ENCODE results near the gene TUBB2A.
A peak's percentile ranks its signal among the peaks of the same experiment; 100 is the strongest.

TUBB2A gene

GRCh38 chr6:3133515-3133914 lies 23.8 kb downstream of the TUBB2A start:
- no peak overlapping the region for H2BK120ac ChIP-seq (ENCODE audit: insufficient read depth, low read length, poor library complexity)
- no CpG with 5 or more reads among the region's 9 CpGs for WGBS (ENCODE audit: extremely low coverage, insufficient coverage, insufficient read length)
- no peak overlapping the region for H3K23ac ChIP-seq (ENCODE audit: low read length)
- H3K36me3 ChIP-seq (ENCODE audit: control insufficient read depth in 1 of 2, insufficient read depth in 2 of 2, low read length in 2 of 2) = peaks cover 39 to 52% of the 10 kb centered on the region in 2 experiments
- no peak overlapping the region for H2AFZ ChIP-seq (ENCODE audit: insufficient read depth, low read length, poor library complexity)
- H4K8ac ChIP-seq (ENCODE audit: low read depth, low read length) = no peak overlapping the region
- no peak for DNase-seq
- no peak overlapping the region for H3K4me2 ChIP-seq (ENCODE audit: low read length)
- no peak overlapping the region for H3K27ac ChIP-seq (ENCODE audit: low read depth, low read length)
- H3K9ac ChIP-seq (ENCODE audit: low read length) = no peak overlapping the region
- no peak overlapping the region for H4K91ac ChIP-seq (ENCODE audit: low read depth, low read length)
- no peaks in the 10 kb centered on the region for H3K79me2 ChIP-seq (ENCODE audit: control insufficient read depth, insufficient read depth, low read length, poor library complexity)
- H2BK5ac ChIP-seq (ENCODE audit: low read depth, low read length, poor library complexity) = no peak overlapping the region
- H4K12ac ChIP-seq (ENCODE audit: low read depth, low read length) = no peak overlapping the region
- H2AK5ac ChIP-seq (ENCODE audit: low read length) = no peak overlapping the region
- no peaks in the 10 kb centered on the region for H3K27me3 ChIP-seq (ENCODE audit: insufficient read depth, low read length)
- peaks cover 3% of the 10 kb centered on the region for H3K9me3 ChIP-seq (ENCODE audit: insufficient read depth, low read depth, low read length)
- no peak overlapping the region for H3K4ac ChIP-seq (ENCODE audit: low read depth, low read length)
- H3K4me1 ChIP-seq (ENCODE audit: control insufficient read depth in 1 of 2, insufficient read depth in 2 of 2, low read length in 2 of 2) = no peaks in the 10 kb centered on the region
- no peak overlapping the region for H3K14ac ChIP-seq (ENCODE audit: low read length)
- H3K79me1 ChIP-seq (ENCODE audit: low read length) = no peaks in the 10 kb centered on the region
- no peak overlapping the region for H3K18ac ChIP-seq (ENCODE audit: low read length)
- no peak overlapping the region for H2BK12ac ChIP-seq (ENCODE audit: low read length)
- no peak overlapping the region for H3K4me3 ChIP-seq (ENCODE audit: low read depth, low read length)

GRCh38 chr6:3131695-3132094 lies 25.6 kb downstream of the TUBB2A start:
- H3K14ac ChIP-seq (ENCODE audit: low read length) = no peak overlapping the region
- H3K27me3 ChIP-seq (ENCODE audit: insufficient read depth, low read length) = no peaks in the 10 kb centered on the region
- no peak overlapping the region for H3K23ac ChIP-seq (ENCODE audit: low read length)
- no peak overlapping the region for H2BK12ac ChIP-seq (ENCODE audit: low read length)
- no peak overlapping the region for H2AK5ac ChIP-seq (ENCODE audit: low read length)
- peaks cover 35 to 45% of the 10 kb centered on the region in 2 experiments for H3K36me3 ChIP-seq (ENCODE audit: control insufficient read depth in 1 of 2, insufficient read depth in 2 of 2, low read length in 2 of 2)
- H4K12ac ChIP-seq (ENCODE audit: low read depth, low read length) = no peak overlapping the region
- no peak overlapping the region for H3K4ac ChIP-seq (ENCODE audit: low read depth, low read length)
- no peak overlapping the region for H2BK120ac ChIP-seq (ENCODE audit: insufficient read depth, low read length, poor library complexity)
- no peak overlapping the region for H4K91ac ChIP-seq (ENCODE audit: low read depth, low read length)
- no peak overlapping the region for H3K18ac ChIP-seq (ENCODE audit: low read length)
- DNase-seq = no peak
- no peaks in the 10 kb centered on the region for H3K79me1 ChIP-seq (ENCODE audit: low read length)
- WGBS (ENCODE audit: extremely low coverage, insufficient coverage, insufficient read length) = no CpG with 5 or more reads among the region's 15 CpGs
- H4K8ac ChIP-seq (ENCODE audit: low read depth, low read length) = no peak overlapping the region
- no peak overlapping the region for H3K27ac ChIP-seq (ENCODE audit: low read depth, low read length)
- H3K4me3 ChIP-seq (ENCODE audit: low read depth, low read length) = no peak overlapping the region
- no peak overlapping the region for H3K9ac ChIP-seq (ENCODE audit: low read length)
- no peak overlapping the region for H3K4me2 ChIP-seq (ENCODE audit: low read length)
- no peaks in the 10 kb centered on the region for H3K79me2 ChIP-seq (ENCODE audit: control insufficient read depth, insufficient read depth, low read length, poor library complexity)
- H3K4me1 ChIP-seq (ENCODE audit: control insufficient read depth in 1 of 2, insufficient read depth in 2 of 2, low read length in 2 of 2) = no peaks in the 10 kb centered on the region
- peaks cover 3% of the 10 kb centered on the region for H3K9me3 ChIP-seq (ENCODE audit: insufficient read depth, low read depth, low read length)
- no peak overlapping the region for H2BK5ac ChIP-seq (ENCODE audit: low read depth, low read length, poor library complexity)
- H2AFZ ChIP-seq (ENCODE audit: insufficient read depth, low read length, poor library complexity) = no peak overlapping the region

DNA sequence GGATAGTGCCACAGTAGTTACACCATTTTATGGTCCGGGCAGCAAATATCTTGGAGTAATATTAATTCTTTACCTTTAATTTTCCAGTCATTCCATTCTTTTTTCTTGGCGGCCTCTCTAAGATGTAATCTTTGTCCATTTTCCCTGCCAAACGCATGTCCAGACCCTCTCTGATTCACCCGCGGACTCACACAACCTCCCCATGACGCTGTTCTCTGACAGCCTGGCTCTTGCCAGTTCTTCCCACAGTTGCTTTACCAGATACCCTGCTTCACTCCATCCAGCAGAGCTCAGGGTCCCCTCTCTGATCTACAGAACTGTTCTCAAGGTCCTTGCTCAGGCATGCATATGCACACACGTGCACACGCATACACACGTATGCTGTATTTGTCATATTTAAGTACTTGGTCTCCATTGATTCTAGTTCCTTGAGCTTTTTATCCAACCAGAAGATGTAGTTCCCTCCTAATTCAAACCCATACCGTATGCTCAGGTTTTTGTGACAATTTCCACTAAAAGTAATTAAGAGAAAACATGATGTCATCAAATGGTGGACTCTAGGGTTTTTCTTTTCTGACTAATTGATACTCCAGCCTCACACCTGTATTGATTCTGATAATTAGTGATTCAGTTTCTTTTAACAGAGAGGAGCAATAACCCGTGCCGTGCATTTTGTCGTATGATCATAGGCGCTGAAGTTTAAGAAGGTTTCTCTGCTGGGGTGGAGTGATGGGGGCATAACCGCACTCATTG lies 28.8 kb downstream of the TUBB2A start:
- Histone ChIP-seq H3K4me3 (ENCODE audit: low read depth, low read length) (no peak overlapping the region), H2BK5ac (ENCODE audit: low read depth, low read length, poor library complexity) (no peak overlapping the region), H2AK5ac (ENCODE audit: low read length) (no peak overlapping the region), H4K91ac (ENCODE audit: low read depth, low read length) (no peak overlapping the region), H2BK12ac (ENCODE audit: low read length) (no peak overlapping the region), H3K79me1 (ENCODE audit: low read length) (no peaks in the 10 kb centered on the region), H3K36me3 (ENCODE audit: control insufficient read depth in 1 of 2, insufficient read depth in 2 of 2, low read length in 2 of 2) (peaks cover 35 to 36% of the 10 kb centered on the region in 2 experiments), H3K9me3 (ENCODE audit: insufficient read depth, low read depth, low read length) (peaks cover 3% of the 10 kb centered on the region), H3K14ac (ENCODE audit: low read length) (no peak overlapping the region), H3K9ac (ENCODE audit: low read length) (no peak overlapping the region), H4K12ac (ENCODE audit: low read depth, low read length) (no peak overlapping the region), H3K79me2 (ENCODE audit: control insufficient read depth, insufficient read depth, low read length, poor library complexity) (no peaks in the 10 kb centered on the region), H3K27ac (ENCODE audit: low read depth, low read length) (no peak overlapping the region), H2BK120ac (ENCODE audit: insufficient read depth, low read length, poor library complexity) (no peak overlapping the region), H3K4ac (ENCODE audit: low read depth, low read length) (no peak overlapping the region), H3K27me3 (ENCODE audit: insufficient read depth, low read length) (no peaks in the 10 kb centered on the region), H2AFZ (ENCODE audit: insufficient read depth, low read length, poor library complexity) (no peak overlapping the region), H4K8ac (ENCODE audit: low read depth, low read length) (no peak overlapping the region), H3K18ac (ENCODE audit: low read length) (no peak overlapping the region), H3K4me2 (ENCODE audit: low read length) (no peak overlapping the region), H3K23ac (ENCODE audit: low read length) (peak overlapping the region; percentile 80), H3K4me1 (ENCODE audit: control insufficient read depth in 1 of 2, insufficient read depth in 2 of 2, low read length in 2 of 2) (no peaks in the 10 kb centered on the region)
- no CpG with 5 or more reads among the region's 15 CpGs for WGBS (ENCODE audit: extremely low coverage, insufficient coverage, insufficient read length)
- DNase-seq = no peak

DNA sequence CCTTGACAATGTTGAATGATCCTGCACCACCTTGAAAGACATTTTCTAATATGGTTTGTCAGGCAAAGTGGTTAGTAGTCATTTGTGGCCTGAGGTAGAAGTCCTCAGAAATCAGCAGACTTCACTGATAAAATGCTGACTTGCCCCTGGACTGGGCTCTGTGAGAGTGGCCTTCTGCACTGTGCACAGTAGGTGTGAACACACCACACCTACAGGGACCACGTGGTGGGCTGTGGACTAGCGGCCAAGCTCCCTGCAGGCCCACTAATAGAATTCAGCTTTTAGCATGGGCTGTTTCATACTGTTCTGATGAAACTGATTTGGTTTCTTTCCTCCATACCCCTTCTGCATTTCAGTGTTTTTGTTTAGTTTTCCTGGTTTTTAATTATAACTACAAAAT lies 31.5 kb downstream of the TUBB2A start:
- H3K36me3 ChIP-seq (ENCODE audit: control insufficient read depth in 1 of 2, insufficient read depth in 2 of 2, low read length in 2 of 2) = peaks cover 18 to 19% of the 10 kb centered on the region in 2 experiments
- no peak overlapping the region for H2BK12ac ChIP-seq (ENCODE audit: low read length)
- no peaks in the 10 kb centered on the region for H3K79me2 ChIP-seq (ENCODE audit: control insufficient read depth, insufficient read depth, low read length, poor library complexity)
- no CpG with 5 or more reads among the region's 2 CpGs for WGBS (ENCODE audit: extremely low coverage, insufficient coverage, insufficient read length)
- H3K9ac ChIP-seq (ENCODE audit: low read length) = no peak overlapping the region
- H3K4me1 ChIP-seq (ENCODE audit: control insufficient read depth in 1 of 2, insufficient read depth in 2 of 2, low read length in 2 of 2) = no peaks in the 10 kb centered on the region
- no peak overlapping the region for H4K12ac ChIP-seq (ENCODE audit: low read depth, low read length)
- no peaks in the 10 kb centered on the region for H3K79me1 ChIP-seq (ENCODE audit: low read length)
- no peak overlapping the region for H2AFZ ChIP-seq (ENCODE audit: insufficient read depth, low read length, poor library complexity)
- H3K14ac ChIP-seq (ENCODE audit: low read length) = no peak overlapping the region
- H2AK5ac ChIP-seq (ENCODE audit: low read length) = no peak overlapping the region
- H3K27me3 ChIP-seq (ENCODE audit: insufficient read depth, low read length) = no peaks in the 10 kb centered on the region
- no peak overlapping the region for H3K4ac ChIP-seq (ENCODE audit: low read depth, low read length)
- H2BK5ac ChIP-seq (ENCODE audit: low read depth, low read length, poor library complexity) = no peak overlapping the region
- no peaks in the 10 kb centered on the region for H3K9me3 ChIP-seq (ENCODE audit: insufficient read depth, low read depth, low read length)
- no peak overlapping the region for H4K91ac ChIP-seq (ENCODE audit: low read depth, low read length)
- no peak for DNase-seq
- H3K4me3 ChIP-seq (ENCODE audit: low read depth, low read length) = no peak overlapping the region
- H3K27ac ChIP-seq (ENCODE audit: low read depth, low read length) = no peak overlapping the region
- no peak overlapping the region for H3K23ac ChIP-seq (ENCODE audit: low read length)
- H3K18ac ChIP-seq (ENCODE audit: low read length) = no peak overlapping the region
- H2BK120ac ChIP-seq (ENCODE audit: insufficient read depth, low read length, poor library complexity) = no peak overlapping the region
- H4K8ac ChIP-seq (ENCODE audit: low read depth, low read length) = no peak overlapping the region
- no peak overlapping the region for H3K4me2 ChIP-seq (ENCODE audit: low read length)

Measured in trophoblast cell (in vitro differentiated cells and primary cell).